ENCODE data around the gene CDK5RAP2. TPM values are rescaled to one million over a fixed set of nuclear protein-coding genes. Genes with fewer than 3 reads are reported as not detected.
"Not testable (repeated sequence)": the region's sequence is repeated elsewhere in the genome, so short reads cannot be mapped to it uniquely, and the experiment has no call there.

The CDK5RAP2 gene
- total RNA-seq, 1 donor from 2014 or later, result 48.2 TPM

- intact Hi-C loops (cut with DNase I), result no loop called here
- DNase-seq (ENCODE audit: low spot score), result no peak
Measured at GRCh38 chr9:120481846-120482245, 98.1 kb downstream of the CDK5RAP2 start.

DNA sequence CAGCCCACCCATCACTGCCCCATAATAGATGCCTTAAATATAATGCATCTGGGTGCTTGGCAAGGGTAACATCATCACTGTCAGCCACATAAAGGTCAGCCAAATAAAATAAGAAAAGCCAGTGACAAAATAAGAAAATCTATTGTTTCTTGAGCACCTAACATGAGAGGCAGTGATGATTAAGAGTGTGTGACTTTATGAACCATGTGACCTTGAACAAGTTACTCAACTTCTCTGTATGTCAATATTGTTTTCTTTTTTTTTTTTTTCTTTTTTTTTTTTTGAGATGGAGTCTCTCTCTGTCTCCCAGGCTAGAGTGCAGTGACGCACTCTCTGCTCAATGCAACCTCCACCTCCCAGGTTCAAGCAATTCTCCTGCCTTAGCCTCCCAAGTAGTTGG, 98.7 kb downstream of the CDK5RAP2 start:
- intact Hi-C loops (cut with DNase I), result no loop called here
- DNase-seq (ENCODE audit: low spot score), result no peak

GRCh38 chr9:120480707-120481106, 99.3 kb downstream of the CDK5RAP2 start:
- DNase-seq (ENCODE audit: low spot score), result no peak
- intact Hi-C loops (cut with DNase I), result no loop called here

DNA sequence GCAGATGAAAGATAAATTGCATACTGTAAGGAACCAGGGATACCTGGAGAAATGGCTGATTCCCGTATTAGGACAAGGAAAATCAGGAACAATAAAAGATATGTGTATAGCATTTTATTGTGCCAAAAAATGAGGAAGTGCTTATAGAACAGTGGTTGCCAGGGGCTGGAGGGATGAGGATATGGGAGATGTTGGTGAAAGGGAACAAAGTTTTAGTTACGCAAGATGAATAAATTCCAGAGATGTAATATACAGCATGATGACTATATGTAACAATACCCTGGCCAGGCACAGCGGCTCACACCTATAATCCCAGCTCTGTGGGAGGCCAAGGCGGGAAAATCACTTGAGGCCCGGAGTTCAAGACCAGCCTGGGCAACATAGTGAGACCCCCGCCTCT, 101.8 kb downstream of the CDK5RAP2 start:
- intact Hi-C loops (cut with DNase I), result loop anchor here (10.0 kb wide), 1 partner anchor 923 kb away; no protein-coding TSS in a partner anchor

GRCh38 chr9:120477534-120478001, 102.4 kb downstream of the CDK5RAP2 start:
- DNase-seq (ENCODE audit: low spot score), result peak; percentile 79
- intact Hi-C loops (cut with DNase I), result loop anchor here (10.0 kb wide), 1 partner anchor 923 kb away; no protein-coding TSS in a partner anchor

More for the DNA sequence above, 101.8 kb downstream of the CDK5RAP2 start:
- no peak for DNase-seq (ENCODE audit: low spot score)

DNA sequence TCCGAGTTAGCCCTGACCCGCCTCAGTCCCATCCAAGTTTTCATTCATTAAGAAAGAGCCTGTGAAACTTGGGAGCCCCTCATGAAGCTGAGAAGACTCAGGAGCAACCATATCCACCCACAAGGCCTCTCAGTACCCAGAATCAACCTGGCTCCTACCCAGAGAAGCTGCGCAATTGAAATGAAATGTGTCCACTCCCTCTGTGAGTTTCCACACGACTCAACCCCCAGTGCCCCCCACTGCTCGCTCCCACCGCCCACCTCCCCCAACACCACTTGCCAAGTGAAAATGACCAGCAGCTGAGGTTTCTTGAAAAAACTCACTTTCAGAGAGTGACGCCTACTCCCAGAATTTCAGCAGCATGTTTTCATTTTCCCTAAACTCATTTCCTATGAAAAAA, 104.6 kb downstream of the CDK5RAP2 start:
- intact Hi-C loops (cut with DNase I), result loop anchor here (10.0 kb wide), 1 partner anchor 921 kb away; no protein-coding TSS in a partner anchor
- no peak for DNase-seq (ENCODE audit: low spot score)

DNA sequence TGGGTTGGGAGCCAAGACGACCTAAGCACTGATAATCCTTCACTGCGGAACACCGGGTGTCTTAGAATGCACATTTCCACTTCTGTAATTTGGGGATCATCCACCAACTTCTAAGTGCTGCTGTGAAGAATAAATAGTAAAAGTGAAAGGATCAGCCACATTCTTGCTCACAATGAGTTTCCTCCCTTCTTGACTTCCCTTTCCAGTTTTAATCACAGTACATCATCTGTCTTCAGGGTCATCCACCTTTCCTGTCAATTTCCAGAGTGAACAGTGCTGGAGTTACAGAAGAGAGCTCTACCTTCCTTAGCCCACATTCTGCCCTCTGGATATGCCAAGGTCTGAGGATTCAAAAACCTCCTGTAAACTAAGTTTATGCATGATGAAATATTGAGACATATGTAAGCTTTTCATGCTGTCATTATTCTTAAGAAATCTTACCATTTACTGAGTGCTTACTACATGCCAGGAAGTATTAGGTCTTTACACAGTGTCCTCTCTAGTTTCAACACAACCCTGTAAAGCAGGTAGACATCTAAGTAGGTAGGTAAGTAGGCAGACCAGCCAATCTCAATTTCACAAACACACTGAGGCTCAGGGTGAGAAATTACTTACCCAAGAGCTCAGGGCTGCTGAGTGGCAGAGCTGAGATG, 105.2 kb downstream of the CDK5RAP2 start:
- intact Hi-C loops (cut with DNase I), result loop anchor here (10.0 kb wide), 1 partner anchor 920 kb away; no protein-coding TSS in a partner anchor
- no peak for DNase-seq (ENCODE audit: low spot score)

- intact Hi-C loops (cut with DNase I), result loop anchor here (10.0 kb wide), 1 partner anchor 919 kb away; no protein-coding TSS in a partner anchor
- DNase-seq (ENCODE audit: low spot score), result no peak
Measured at GRCh38 chr9:120473608-120474007, 106.4 kb downstream of the CDK5RAP2 start.

GRCh38 chr9:120465685-120466407, 114.1 kb downstream of the CDK5RAP2 start:
- DNase-seq (ENCODE audit: low spot score), result no peak
- intact Hi-C loops (cut with DNase I), result no loop called here

DNA sequence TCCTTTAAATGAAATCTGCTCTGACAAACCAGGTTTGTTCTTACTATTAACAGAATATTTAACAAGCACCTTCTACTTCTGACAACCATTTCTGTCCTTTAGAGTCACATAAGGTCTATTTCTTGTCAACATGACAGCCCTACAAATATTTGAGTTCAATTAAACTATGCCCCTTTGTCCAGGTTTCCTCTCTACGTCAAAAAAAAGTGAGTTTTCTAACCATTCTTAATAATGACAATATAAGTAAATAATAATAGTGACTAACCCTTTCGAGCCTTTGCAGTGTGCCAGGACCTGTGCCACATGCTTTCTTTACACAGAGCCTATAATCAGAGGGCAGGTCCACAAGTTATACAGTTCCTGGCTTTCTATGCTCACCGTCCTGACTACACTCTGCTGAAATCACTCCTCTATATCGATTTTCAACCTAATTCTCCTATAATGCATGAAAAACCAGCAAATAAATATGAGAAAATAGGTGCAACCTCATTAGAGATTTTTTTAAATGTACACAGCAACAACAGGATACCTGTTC, 115.0 kb downstream of the CDK5RAP2 start:
- DNase-seq (ENCODE audit: low spot score), result no peak
- intact Hi-C loops (cut with DNase I), result no loop called here

DNA sequence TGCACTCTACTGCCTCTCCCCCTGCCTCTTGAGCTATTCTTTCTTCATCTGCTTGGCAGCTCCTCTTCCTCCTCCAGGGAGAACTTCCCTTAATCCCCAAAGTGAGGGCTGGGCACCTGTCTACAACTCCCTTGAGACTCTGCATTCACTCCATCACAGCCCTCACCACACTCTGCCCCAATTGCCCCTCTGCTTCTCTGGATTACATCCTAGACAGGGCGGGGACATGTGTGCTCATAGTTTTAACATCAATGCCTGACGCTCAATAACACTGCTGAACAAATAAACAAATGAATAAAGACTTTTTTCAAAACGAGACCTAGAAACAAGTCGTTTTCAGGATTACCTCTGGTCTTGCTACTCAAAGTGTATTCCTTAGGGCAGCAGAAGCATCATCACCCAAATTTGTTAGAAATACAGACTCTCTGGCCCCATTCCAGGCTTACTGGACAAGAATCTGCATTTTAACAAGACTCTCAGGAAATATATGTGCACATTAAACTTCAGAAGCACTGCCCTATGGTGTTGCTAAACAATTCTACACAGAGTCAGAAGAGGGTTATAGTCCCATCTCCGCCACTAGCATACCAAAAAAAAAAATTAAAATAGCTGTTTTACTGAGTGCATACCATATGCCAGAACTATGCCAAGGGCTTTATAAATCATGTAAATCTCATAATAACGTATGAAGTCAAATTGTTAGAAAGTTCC, 115.6 kb downstream of the CDK5RAP2 start:
- intact Hi-C loops (cut with DNase I), result no loop called here
- DNase-seq (ENCODE audit: low spot score), result no peak

DNA sequence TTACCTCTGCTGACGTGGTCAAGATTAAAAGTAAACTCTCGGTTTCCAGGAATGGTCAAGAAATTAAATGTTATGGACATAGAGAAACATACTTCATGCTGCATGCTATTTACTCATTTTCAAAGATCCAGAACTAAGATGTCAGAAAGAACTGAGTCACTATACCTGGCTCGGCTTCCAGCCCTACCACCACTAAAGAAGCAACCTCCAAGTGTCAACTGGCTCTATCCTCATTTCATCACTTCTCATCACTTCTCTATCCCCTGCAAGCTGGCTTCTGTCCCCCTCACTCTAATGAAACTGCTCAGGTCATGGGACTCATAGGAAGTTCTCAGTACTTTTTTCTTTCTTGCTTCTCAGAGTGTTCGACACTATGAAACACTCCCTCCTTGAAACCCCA, 116.2 kb downstream of the CDK5RAP2 start:
- intact Hi-C loops (cut with DNase I), result no loop called here

GRCh38 chr9:120461677-120462076, 118.3 kb downstream of the CDK5RAP2 start:
- DNase-seq (ENCODE audit: low spot score); intact Hi-C loops (cut with DNase I): not testable (repeated sequence)

More for the DNA sequence above, 116.2 kb downstream of the CDK5RAP2 start:
- no peak for DNase-seq (ENCODE audit: low spot score)

- intact Hi-C loops (cut with DNase I), result no loop called here
- no peak for DNase-seq (ENCODE audit: low spot score)
Measured at GRCh38 chr9:120456218-120456617, 123.7 kb downstream of the CDK5RAP2 start.

DNA sequence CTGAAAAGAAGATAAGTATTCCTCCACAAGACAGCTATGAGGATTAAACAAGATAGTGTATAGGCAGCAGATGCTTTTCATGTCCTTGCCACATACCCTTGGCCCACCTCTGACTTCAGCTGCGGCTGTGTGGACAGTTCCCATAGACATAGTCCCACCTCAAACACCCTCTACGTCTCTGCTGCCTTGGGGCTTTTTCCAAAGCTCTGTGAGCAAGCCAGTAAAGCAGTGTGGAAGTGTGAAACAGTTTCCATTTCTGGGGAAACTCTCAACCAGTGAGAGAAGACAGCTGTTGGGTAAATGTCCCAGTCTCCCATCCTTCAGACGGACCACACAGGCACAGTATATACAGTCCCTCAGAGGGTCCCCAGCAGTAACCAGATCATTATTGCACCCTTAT, 125.5 kb downstream of the CDK5RAP2 start:
- no peak for DNase-seq (ENCODE audit: low spot score)
- intact Hi-C loops (cut with DNase I), result no loop called here

DNA sequence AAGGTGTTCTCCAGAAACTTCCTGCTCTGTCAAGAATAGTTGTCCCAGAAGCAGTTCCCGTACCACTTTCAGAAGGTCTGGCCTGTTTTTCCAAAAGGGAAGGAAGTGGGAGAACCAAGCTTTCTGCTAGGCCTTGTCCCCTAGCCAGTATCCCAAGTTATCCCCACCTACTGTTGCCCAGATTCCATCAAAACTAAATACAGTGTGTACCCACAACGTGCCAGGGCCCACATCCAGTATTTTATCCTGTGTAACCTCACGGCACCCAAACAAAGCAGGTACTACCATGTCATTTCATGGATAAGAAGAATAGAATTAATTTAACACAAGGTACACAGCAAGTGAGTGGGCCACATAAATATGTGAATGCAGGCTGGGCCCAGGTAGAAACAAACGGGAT, 126.2 kb downstream of the CDK5RAP2 start:
- DNase-seq (ENCODE audit: low spot score), result no peak
- intact Hi-C loops (cut with DNase I), result no loop called here

DNA sequence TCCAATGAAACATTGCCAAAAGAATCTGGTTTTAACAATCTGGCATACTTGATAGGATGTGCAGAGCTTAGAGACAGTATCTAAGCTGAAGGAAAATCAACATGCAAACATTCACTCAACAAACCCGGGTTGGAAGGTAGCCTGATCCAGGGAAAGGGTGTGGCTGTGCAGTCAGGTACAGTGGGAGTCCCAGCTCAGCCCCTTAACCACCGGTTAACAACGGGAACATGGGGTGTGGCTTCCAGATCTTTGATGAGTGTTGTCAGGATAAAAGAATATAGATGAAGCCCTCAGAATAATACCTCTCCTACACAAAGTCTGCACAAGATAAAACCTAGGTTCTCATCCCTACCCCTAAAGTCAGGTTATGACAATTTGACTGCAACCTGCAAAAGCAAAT, 127.3 kb downstream of the CDK5RAP2 start:
- intact Hi-C loops (cut with DNase I), result no loop called here
- DNase-seq (ENCODE audit: low spot score), result no peak

DNA sequence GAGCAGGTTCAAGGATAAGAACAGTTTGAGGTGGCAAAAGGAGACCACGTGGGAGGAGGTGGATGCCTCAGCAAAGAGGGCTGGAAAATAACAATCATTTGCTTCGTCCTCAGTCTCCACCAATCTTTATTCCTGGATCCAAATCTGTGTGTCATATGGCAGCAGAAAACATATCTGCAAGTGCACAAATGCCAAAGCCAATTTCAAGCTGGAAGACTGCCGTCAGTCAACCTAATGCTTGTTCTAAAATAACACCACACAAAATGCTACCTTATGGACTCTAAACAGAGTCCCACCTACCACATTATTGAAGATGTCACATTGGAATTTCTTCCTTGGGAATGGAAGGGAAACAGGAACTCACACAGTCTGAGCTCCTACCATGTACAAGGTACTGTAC, 129.1 kb downstream of the CDK5RAP2 start:
- DNase-seq (ENCODE audit: low spot score), result no peak
- intact Hi-C loops (cut with DNase I), result no loop called here

- intact Hi-C loops (cut with DNase I), result no loop called here
Measured at GRCh38 chr9:120449566-120449965, 130.4 kb downstream of the CDK5RAP2 start.

GRCh38 chr9:120447959-120448500, 131.9 kb downstream of the CDK5RAP2 start:
- no peak for DNase-seq (ENCODE audit: low spot score)
- intact Hi-C loops (cut with DNase I), result no loop called here

More at GRCh38 chr9:120449566-120449965, 130.4 kb downstream of the CDK5RAP2 start:
- DNase-seq (ENCODE audit: low spot score), result no peak
